SK-N-MC (cell line): ENCODE measurements around the gene TBC1D7.

Experiments used
- EZH2 ChIP-seq: fragments of 200-600 bp; sonication (generic); IDR thresholded peaks from one replicate; pipeline ENCODE4 v1.6.1; 2017; ENCODE audit warnings: antibody characterized with exemption
- POLR2AphosphoS5 ChIP-seq: IDR thresholded peaks from 2 replicates; pipeline ENCODE4 v1.6.1; 2012; ENCODE audit warnings: mild to moderate bottlenecking, low read depth, low read length, borderline replicate concordance

DNA sequence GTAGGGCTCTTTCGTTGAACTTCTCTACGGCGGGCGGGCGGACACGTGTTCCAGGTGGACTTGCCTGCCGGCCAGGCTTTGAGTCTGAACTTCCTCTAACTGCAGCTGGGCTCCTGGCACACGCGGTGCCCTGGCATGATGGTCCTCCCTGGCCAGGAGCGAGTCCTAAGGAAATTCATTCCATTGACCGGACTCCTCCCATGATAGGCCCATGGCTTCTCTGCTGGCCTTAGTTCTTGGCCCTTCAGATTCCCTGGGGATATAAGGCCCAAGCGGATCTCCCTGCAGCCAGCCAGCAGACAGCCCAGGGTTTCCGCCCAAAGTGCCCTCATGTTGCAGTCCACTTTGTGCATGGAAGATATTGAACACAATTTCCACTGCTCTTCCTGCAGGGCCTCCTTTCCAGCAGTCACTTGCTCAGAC, 39.4 kb downstream of the TBC1D7 start:
- no peak for TF ChIP-seq POLR2AphosphoS5
- no peak for TF ChIP-seq EZH2
